DOHH2 (cell line): ENCODE measurements around the gene LRMDA.

ENCODE experiments used
- CTCF ChIP-seq: fragments of 200-600 bp; sonication (generic); IDR thresholded peaks from one replicate; pipeline ENCODE4 v1.5.1; 2014; ENCODE audit warnings: antibody characterized with exemption, mild to moderate bottlenecking, low read depth, low read length; ENCODE audit not compliant: poor library complexity, severe bottlenecking
- EZH2phosphoT487 ChIP-seq: fragments of 200-600 bp; sonication (generic); IDR thresholded peaks from 2 replicates; pipeline ENCODE4 v1.6.1; 2017; ENCODE audit warnings: borderline replicate concordance, mild to moderate bottlenecking, antibody characterized with exemption, low read length, moderate library complexity, mixed read lengths

- TF ChIP-seq CTCF (no peak), EZH2phosphoT487 (no peak)
Measured at GRCh38 chr10:75403144-75403938, 28.1 kb upstream of the LRMDA start.
